Dermis blood vessel endothelial cell (primary cell): Measurements from ENCODE around the gene ELMO1. TPM values are rescaled to one million over a fixed set of nuclear protein-coding genes. Genes with fewer than 3 reads are reported as not detected.
A peak's percentile ranks its signal among the peaks of the same experiment; 100 is the strongest.

Experiments used
- DNase-seq: peaks from one replicate; pipeline ENCODE4 v3.0.0; 2010
- total RNA-seq: library from RNA; depleted of rRNA; stranded (reverse); fragments of >200 nt; gene quantifications from 2 replicates; pipeline ENCODE4 v1.2.3, GENCODE V29; 2014

The ELMO1 gene
- total RNA-seq, 1 donor from 2014 or later: 109 TPM

- no peak for DNase-seq
Measured at GRCh38 chr7:37344886-37345579, 103.6 kb downstream of the ELMO1 start.

GRCh38 chr7:37342688-37343471, 105.8 kb downstream of the ELMO1 start:
- peak; percentile 8 for DNase-seq

GRCh38 chr7:37342176-37342687, 106.4 kb downstream of the ELMO1 start:
- DNase-seq: no peak

- no peak for DNase-seq
Measured at GRCh38 chr7:37341033-37341630, 107.5 kb downstream of the ELMO1 start.

GRCh38 chr7:37338966-37339365, 109.7 kb downstream of the ELMO1 start:
- DNase-seq: no peak

GRCh38 chr7:37337522-37337921, 111.1 kb downstream of the ELMO1 start:
- no peak for DNase-seq

DNA sequence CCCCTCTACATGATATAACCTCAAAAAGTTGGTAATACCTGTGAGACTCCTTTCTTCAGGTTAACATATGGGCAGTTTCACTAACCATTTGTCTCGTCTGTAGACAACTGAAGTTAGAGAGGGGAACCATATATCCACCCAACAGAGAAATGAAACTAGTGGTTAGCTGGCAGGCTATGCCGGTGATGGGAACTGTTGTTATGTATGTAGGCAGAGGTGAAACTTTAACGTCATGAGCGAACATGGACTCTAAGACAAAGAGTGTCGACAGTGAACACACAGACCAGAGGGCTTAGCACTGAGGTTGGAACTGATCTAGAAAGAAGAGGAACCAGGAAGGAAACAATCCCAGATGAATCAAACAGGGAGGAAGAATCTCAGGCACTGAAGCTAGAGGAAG, 112.4 kb downstream of the ELMO1 start:
- no peak for DNase-seq

- peak; percentile 66 for DNase-seq
Measured at GRCh38 chr7:37333075-37333474, 115.6 kb downstream of the ELMO1 start.

- no peak for DNase-seq
Measured at GRCh38 chr7:37332243-37333016, 116.2 kb downstream of the ELMO1 start.

- no peak for DNase-seq
Measured at GRCh38 chr7:37330775-37331174, 117.9 kb downstream of the ELMO1 start.

GRCh38 chr7:37329940-37330339, 118.7 kb downstream of the ELMO1 start:
- no peak for DNase-seq

GRCh38 chr7:37327288-37327687, 121.4 kb downstream of the ELMO1 start:
- DNase-seq: no peak

- no peak for DNase-seq
Measured at GRCh38 chr7:37323966-37324365, 124.7 kb downstream of the ELMO1 start.

DNA sequence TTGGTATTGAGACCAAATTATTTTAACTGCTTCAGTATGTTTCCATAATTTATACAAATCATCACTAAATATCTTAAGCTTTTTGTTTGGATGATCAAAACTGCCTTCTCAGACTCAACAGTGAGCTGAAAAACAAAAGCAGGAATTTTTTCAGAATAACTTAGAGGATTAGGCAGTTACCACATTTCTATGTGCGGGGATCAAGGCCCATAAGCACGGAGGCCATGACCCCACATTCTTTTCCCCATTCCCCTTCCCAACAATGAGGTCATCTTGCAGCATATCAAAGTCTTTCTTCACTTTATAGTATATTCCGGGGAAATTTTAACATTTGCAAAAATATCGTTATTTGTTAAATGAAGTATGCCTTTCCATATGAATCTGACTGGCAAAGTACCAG, 125.8 kb downstream of the ELMO1 start:
- no peak for DNase-seq

- no peak for DNase-seq
Measured at GRCh38 chr7:37320848-37321468, 127.7 kb downstream of the ELMO1 start.

DNA sequence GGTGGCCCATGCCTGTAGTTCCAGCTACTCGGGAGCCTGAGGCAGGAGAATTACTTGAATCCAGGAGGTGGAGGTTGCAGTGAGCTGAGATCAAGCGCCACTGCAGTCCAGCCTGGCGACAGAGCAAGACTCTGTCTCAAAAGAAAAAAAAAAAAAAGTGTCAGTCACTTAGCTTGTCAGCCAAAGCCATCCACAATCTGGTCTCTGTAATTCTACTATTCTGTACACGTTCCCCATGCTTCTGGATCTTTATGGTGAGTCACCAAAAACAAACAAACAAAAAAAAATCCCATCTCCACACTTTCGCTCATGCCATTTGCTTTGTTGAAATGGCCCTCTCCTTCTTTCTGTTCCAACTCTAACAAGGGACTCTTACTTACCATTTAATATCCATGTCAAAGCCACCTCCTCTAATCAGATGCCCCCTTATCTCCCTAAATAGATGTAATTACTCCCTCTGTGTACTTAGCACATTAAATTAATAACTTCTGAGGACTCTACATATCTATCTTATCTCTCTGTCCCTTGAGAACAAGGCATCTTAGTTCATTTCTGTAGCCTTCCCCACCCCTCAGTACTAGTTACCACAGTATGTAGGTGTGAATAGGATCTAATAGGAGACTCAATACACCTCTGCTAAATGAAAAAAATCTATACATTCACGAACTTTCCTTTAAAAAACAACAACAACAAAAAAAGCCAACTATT, 128.4 kb downstream of the ELMO1 start:
- no peak for DNase-seq

DNA sequence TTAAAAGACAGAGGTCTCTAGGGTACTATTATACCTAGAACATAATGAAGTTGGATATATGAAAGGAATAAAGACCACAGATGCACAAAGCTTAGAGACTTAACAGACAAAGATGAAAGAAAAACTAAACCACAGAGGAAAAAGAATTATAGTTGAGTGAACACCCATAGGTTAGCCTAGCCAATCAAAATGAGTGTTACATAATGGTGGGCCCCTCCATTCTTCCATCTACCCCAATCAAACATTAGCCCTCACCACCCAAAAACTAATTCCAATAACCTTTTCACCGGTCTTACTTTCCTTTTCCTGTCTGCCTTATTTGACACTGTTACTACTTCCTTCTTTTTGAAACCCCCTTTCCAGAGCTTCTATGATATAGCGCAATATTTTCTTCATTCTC, 130.1 kb downstream of the ELMO1 start:
- DNase-seq: no peak

GRCh38 chr7:37315772-37316715, 132.6 kb downstream of the ELMO1 start:
- DNase-seq: no peak

- DNase-seq: no peak
Measured at GRCh38 chr7:37312608-37313007, 136.1 kb downstream of the ELMO1 start.

DNA sequence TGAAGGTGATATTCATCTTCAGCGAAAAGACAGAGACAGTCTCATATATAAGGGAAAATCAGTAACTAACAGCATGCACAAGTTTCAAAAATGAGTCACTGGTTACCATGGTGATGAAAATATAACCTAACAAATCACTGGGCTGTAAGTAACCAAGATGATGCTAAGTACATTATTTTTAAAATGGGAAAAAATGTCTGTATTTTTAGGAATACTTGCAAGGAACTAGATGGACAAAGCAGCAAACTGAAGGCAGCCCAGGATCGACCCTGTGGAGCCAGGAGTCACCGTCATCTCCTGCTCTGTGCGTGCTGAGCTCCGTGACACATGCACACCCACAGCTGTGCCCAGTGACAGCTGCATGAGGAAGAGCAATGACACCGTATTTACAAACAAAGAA, 137.3 kb downstream of the ELMO1 start:
- DNase-seq: no peak
